HepG2 (cell line): Measurements from ENCODE around the gene GMFB. TPM values are rescaled to one million over a fixed set of nuclear protein-coding genes. Genes with fewer than 3 reads are reported as not detected.

Source experiments
- AKAP8 ChIP-seq: sonication (generic); formaldehyde crosslinking; IDR thresholded peaks from 2 replicates; pipeline ENCODE4 v1.5.1; 2020; ENCODE audit warnings: mild to moderate bottlenecking, missing genetic modification reagents
- ARID4A ChIP-seq: sonication (generic); formaldehyde crosslinking; IDR thresholded peaks from 2 replicates; pipeline ENCODE4 v1.5.0; 2020; ENCODE audit warnings: mild to moderate bottlenecking, missing genetic modification reagents, borderline replicate concordance
- CREB3 ChIP-seq: sonication (generic); formaldehyde crosslinking; IDR thresholded peaks from 2 replicates; pipeline ENCODE4 v1.5.0; 2020; ENCODE audit warnings: missing genetic modification reagents
- SP2 ChIP-seq: sonication (generic); formaldehyde crosslinking; IDR thresholded peaks from 2 replicates; pipeline ENCODE4 v1.5.1; 2020; ENCODE audit warnings: mild to moderate bottlenecking, missing genetic modification reagents
- TARDBP ChIP-seq: sonication (generic); formaldehyde crosslinking; IDR thresholded peaks from 2 replicates; pipeline ENCODE4 v1.8.0; 2022; ENCODE audit warnings: mild to moderate bottlenecking, missing genetic modification reagents
- THAP7 ChIP-seq: sonication (generic); formaldehyde crosslinking; IDR thresholded peaks from 2 replicates; pipeline ENCODE4 v1.8.1; 2023; ENCODE audit warnings: mild to moderate bottlenecking, missing genetic modification reagents
- ZNF557 ChIP-seq: sonication (generic); formaldehyde crosslinking; IDR thresholded peaks from 2 replicates; pipeline ENCODE4 v1.4.0; 2020; ENCODE audit warnings: missing genetic modification reagents
- ZNF768 ChIP-seq: sonication (generic); formaldehyde crosslinking; IDR thresholded peaks from 2 replicates; pipeline ENCODE4 v1.4.0; 2020; ENCODE audit warnings: missing genetic modification reagents
- ZNF788 ChIP-seq: sonication (generic); formaldehyde crosslinking; IDR thresholded peaks from 2 replicates; pipeline ENCODE4 v1.5.0; 2020; ENCODE audit warnings: mild to moderate bottlenecking, missing genetic modification reagents, borderline replicate concordance
- ZNF878 ChIP-seq: sonication (generic); formaldehyde crosslinking; IDR thresholded peaks from 2 replicates; pipeline ENCODE4 v1.8.1; 2023; ENCODE audit warnings: mild to moderate bottlenecking, missing genetic modification reagents, moderate library complexity
- ZSCAN22 ChIP-seq: sonication (generic); formaldehyde crosslinking; IDR thresholded peaks from 2 replicates; pipeline ENCODE4 v1.4.0; 2020; ENCODE audit warnings: mild to moderate bottlenecking, missing genetic modification reagents
- polyA plus RNA-seq, 8 experiments: library from polyadenylated mRNA; depleted of rRNA in 3 of 8; stranded (reverse) in 7 of 8; unstranded in 1 of 8; fragments of >200 nt; fragmentation: Illumina TruSeq in 4 of 8; extraction: Trizol in 4 of 8; gene quantifications; 2 replicates each; pipeline versions ENCODE4 v1.2.1 to v1.2.3, GENCODE V29; 2011 to 2016; ENCODE audit warnings: low read depth in 4 of 8, missing spikeins in 1 of 8, mixed read lengths in 1 of 8; ENCODE audit not compliant: insufficient read depth in 1 of 8
- total RNA-seq, 5 experiments: library from RNA; depleted of rRNA; stranded (reverse); fragments of >200 nt; fragmentation: Illumina TruSeq; extraction: Trizol; gene quantifications; 2 replicates each; pipeline ENCODE4 v1.2.3, GENCODE V29; 2016; ENCODE audit warnings: low read depth in 1 of 5
- TF ChIP-seq, protein P1 (sequence below): sonication (generic); IDR thresholded peaks from 2 replicates; pipeline ENCODE4 v1.6.1; 2016; ENCODE audit warnings: low read depth, borderline replicate concordance
- TF ChIP-seq, protein P2 (sequence below), 2 experiments: sonication (generic) in 1 of 2; formaldehyde crosslinking in 1 of 2; IDR thresholded peaks; 2 replicates each; pipeline versions ENCODE4 v1.6.1 to v1.9.0; 2014 to 2022; ENCODE audit warnings: antibody characterized with exemption in 1 of 2, borderline replicate concordance in 1 of 2, inconsistent platforms in 1 of 2, low read depth in 1 of 2, missing genetic modification reagents in 1 of 2

The GMFB gene
- total and polyA plus RNA-seq, 2 of the 13 experiments (the other 11 are each of a cell fraction or from before 2014, with no cell fraction given), result 17.3 to 68.2 TPM

DNA sequence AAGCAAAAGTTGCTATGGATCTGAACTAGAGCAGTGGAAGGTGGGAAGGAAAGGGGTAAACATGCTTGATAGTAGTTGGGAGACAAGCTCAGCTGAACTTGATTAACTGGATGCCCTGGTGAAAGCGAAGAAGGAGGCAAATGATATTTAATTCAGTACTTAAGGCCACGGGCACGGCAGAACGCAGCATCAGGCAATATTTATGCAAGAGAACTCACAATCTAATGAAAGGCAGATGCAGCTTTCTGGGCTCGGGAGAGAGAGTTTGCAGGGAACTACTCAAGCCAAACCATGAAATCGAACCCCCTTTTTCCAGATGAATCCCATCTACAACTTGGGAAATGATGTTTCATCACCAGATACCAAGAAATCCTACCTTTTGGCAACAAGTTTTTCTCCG is 44.1 kb downstream of the GMFB start (continued):
- TF ChIP-seq, protein P1, sequence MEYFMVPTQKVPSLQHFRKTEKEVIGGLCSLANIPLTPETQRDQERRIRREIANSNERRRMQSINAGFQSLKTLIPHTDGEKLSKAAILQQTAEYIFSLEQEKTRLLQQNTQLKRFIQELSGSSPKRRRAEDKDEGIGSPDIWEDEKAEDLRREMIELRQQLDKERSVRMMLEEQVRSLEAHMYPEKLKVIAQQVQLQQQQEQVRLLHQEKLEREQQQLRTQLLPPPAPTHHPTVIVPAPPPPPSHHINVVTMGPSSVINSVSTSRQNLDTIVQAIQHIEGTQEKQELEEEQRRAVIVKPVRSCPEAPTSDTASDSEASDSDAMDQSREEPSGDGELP, result no peak
- TF ChIP-seq SP2 (CRISPR knock-in tag) (no peak), ZNF878 (CRISPR knock-in tag) (no peak), ZNF788 (CRISPR knock-in tag) (no peak), THAP7 (CRISPR knock-in tag) (no peak), ZNF768 (CRISPR knock-in tag) (no peak), AKAP8 (CRISPR knock-in tag) (no peak), ZNF557 (CRISPR knock-in tag) (no peak), ARID4A (CRISPR knock-in tag) (no peak), TARDBP (CRISPR knock-in tag) (no peak), CREB3 (CRISPR knock-in tag) (no peak), ZSCAN22 (CRISPR knock-in tag) (no peak)
- TF ChIP-seq, protein P2, sequence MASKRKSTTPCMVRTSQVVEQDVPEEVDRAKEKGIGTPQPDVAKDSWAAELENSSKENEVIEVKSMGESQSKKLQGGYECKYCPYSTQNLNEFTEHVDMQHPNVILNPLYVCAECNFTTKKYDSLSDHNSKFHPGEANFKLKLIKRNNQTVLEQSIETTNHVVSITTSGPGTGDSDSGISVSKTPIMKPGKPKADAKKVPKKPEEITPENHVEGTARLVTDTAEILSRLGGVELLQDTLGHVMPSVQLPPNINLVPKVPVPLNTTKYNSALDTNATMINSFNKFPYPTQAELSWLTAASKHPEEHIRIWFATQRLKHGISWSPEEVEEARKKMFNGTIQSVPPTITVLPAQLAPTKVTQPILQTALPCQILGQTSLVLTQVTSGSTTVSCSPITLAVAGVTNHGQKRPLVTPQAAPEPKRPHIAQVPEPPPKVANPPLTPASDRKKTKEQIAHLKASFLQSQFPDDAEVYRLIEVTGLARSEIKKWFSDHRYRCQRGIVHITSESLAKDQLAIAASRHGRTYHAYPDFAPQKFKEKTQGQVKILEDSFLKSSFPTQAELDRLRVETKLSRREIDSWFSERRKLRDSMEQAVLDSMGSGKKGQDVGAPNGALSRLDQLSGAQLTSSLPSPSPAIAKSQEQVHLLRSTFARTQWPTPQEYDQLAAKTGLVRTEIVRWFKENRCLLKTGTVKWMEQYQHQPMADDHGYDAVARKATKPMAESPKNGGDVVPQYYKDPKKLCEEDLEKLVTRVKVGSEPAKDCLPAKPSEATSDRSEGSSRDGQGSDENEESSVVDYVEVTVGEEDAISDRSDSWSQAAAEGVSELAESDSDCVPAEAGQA (IDR thresholded peaks at IDR 0.05; ENCODE audit: low read depth), result no peak
- TF ChIP-seq, protein P2 (CRISPR knock-in tag; IDR thresholded peaks at IDR 0.05; ENCODE audit: borderline replicate concordance), result no peak
